CD4-positive, alpha-beta T cell treated with Interleukin-6 at 100 ng/mL for 8 hours (primary cell): ENCODE measurements around the gene SV2A.
"Not testable (repeated sequence)": the region's sequence is repeated elsewhere in the genome, so short reads cannot be mapped to it uniquely, and the experiment has no call there.

Source experiments
- DNase-seq: peaks from one replicate; pipeline ENCODE4 v3.0.0-alpha.2; 2020; ENCODE audit warnings: mixed read lengths, low spot score

Gene SV2A

GRCh38 chr1:149917571-149918144 lies at the start of gene SV2A:
TSS of gene SV2A (minus strand) at chr1:149917844. CDS start at chr1:149913840, 4,004 bp downstream.
- DNase-seq = peak; percentile 42

GRCh38 chr1:149967041-149967440 lies 49.4 kb upstream of the SV2A start:
- DNase-seq = no peak

- no peak for DNase-seq
These were observed 48.8 kb upstream of the SV2A start for GRCh38 chr1:149966405-149966804.

GRCh38 chr1:149965440-149965839 lies 47.8 kb upstream of the SV2A start:
- no peak for DNase-seq

- no peak for DNase-seq
These were observed 45.7 kb upstream of the SV2A start for GRCh38 chr1:149963358-149963757.

- no peak for DNase-seq
These were observed 45.1 kb upstream of the SV2A start for GRCh38 chr1:149962736-149963135.

GRCh38 chr1:149962039-149962647 lies 44.5 kb upstream of the SV2A start:
- peak; percentile 66 for DNase-seq

- not testable (repeated sequence) for DNase-seq
These were observed 39.9 kb upstream of the SV2A start for GRCh38 chr1:149957548-149957947.

GRCh38 chr1:149949911-149950310 lies 32.3 kb upstream of the SV2A start:
- no peak for DNase-seq

- DNase-seq = no peak
These were observed 27.6 kb upstream of the SV2A start for GRCh38 chr1:149945206-149945605.

- no peak for DNase-seq
These were observed 25.2 kb upstream of the SV2A start for GRCh38 chr1:149942885-149943284.

GRCh38 chr1:149942207-149942606 lies 24.6 kb upstream of the SV2A start:
- no peak for DNase-seq

- no peak for DNase-seq
These were observed 22.8 kb upstream of the SV2A start for GRCh38 chr1:149940427-149940826.

GRCh38 chr1:149938668-149939003 lies 21.0 kb upstream of the SV2A start:
- not testable (repeated sequence) for DNase-seq

GRCh38 chr1:149937759-149938158 lies 20.1 kb upstream of the SV2A start:
- no peak for DNase-seq

- no peak for DNase-seq
These were observed 19.5 kb upstream of the SV2A start for GRCh38 chr1:149936992-149937705.

GRCh38 chr1:149936170-149936991 lies 18.7 kb upstream of the SV2A start, which contains the start of gene MTMR11:
TSS of gene MTMR11 (minus strand) at chr1:149936879. CDS start at chr1:149936647, 232 bp downstream.
- no peak for DNase-seq

GRCh38 chr1:149934356-149934755 lies 16.7 kb upstream of the SV2A start:
- no peak for DNase-seq

- DNase-seq = no peak
These were observed 15.6 kb upstream of the SV2A start for GRCh38 chr1:149933208-149933607.

- DNase-seq = no peak
These were observed 14.8 kb upstream of the SV2A start for GRCh38 chr1:149932474-149932873.

- no peak for DNase-seq
These were observed 13.7 kb upstream of the SV2A start for GRCh38 chr1:149931212-149931790.

GRCh38 chr1:149929856-149930255 lies 12.2 kb upstream of the SV2A start:
- no peak for DNase-seq
